HFFc6 (cell line): ENCODE results near the gene PTPRE. TPM values are rescaled to one million over a fixed set of nuclear protein-coding genes. Genes with fewer than 3 reads are reported as not detected.

Experiments used
- DNase-seq: peaks from one replicate; pipeline ENCODE4 v3.0.0-alpha.2; 2018
- H3K27ac Mint-ChIP-seq: 2 replicates; pipeline ENCODE4 v1.8.0; 2020; ENCODE audit warnings: mild to moderate bottlenecking, mixed read lengths
- H3K27me3 Mint-ChIP-seq: 2 replicates; pipeline ENCODE4 v1.8.0; 2021; ENCODE audit warnings: mild to moderate bottlenecking, moderate library complexity, mixed read lengths; ENCODE audit not compliant: insufficient read depth
- H3K36me3 Mint-ChIP-seq: 2 replicates; pipeline ENCODE4 v1.8.0; 2021; ENCODE audit warnings: low read depth, mixed read lengths
- H3K4me1 Mint-ChIP-seq: 2 replicates; pipeline ENCODE4 v1.8.0; 2020; ENCODE audit warnings: low read depth, mixed read lengths
- H3K4me3 Mint-ChIP-seq: 2 replicates; pipeline ENCODE4 v1.8.0; 2020; ENCODE audit warnings: mild to moderate bottlenecking, moderate library complexity, mixed read lengths
- H3K9me3 Mint-ChIP-seq: 2 replicates; pipeline ENCODE4 v1.8.0; 2020; ENCODE audit warnings: mild to moderate bottlenecking, mixed read lengths
- CTCF ChIP-seq: fragments of 200-600 bp; sonication (generic); IDR thresholded peaks from 2 replicates; pipeline ENCODE4 v1.5.0; 2021; ENCODE audit warnings: antibody characterized with exemption, mild to moderate bottlenecking
- total RNA-seq, 6 experiments: library from RNA; stranded (reverse); fragmentation: NEBNext Ultra II Directional; extraction: Animal tissue kit (Norgen Biotek cat#: 25700); gene quantifications; 2 replicates in 1 of 6; 3 replicates in 5 of 6; pipeline ENCODE4 v1.2.3, GENCODE V29; 2021

The PTPRE gene
- total RNA-seq, 6 experiments from 2014 or later, result 0.14 to 0.37 (median 0.15) TPM; not detected in 3

DNA sequence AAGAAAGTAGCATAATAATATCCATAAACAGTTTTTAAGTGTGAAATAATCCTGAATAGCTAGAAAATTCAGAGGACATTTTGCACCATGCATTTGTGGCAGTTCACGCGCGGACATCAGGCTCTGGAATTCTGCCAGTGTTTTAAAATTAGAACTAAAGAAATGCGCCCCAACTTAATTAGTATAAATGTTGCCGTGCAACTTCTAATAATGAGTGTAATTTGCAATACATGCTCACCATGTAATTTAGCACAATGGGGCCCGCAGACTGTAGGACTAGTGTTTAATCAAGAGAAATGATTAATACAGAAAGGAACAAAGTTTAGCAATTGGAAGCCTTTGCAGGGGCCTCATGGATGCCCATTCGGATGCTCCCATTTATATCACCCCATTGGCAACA lies 96.6 kb downstream of the PTPRE start:
- DNase-seq, result no peak
- Mint-ChIP-seq H3K27me3 (peaks cover 7% of the 10 kb centered on the region), H3K4me3 (no peak overlapping the region), H3K36me3 (no peaks in the 10 kb centered on the region), H3K4me1 (no peaks in the 10 kb centered on the region), H3K9me3 (peaks cover 4% of the 10 kb centered on the region; the same call in 1 of the 2 replicates), H3K27ac (no peak overlapping the region)
- TF ChIP-seq CTCF, result no peak

DNA sequence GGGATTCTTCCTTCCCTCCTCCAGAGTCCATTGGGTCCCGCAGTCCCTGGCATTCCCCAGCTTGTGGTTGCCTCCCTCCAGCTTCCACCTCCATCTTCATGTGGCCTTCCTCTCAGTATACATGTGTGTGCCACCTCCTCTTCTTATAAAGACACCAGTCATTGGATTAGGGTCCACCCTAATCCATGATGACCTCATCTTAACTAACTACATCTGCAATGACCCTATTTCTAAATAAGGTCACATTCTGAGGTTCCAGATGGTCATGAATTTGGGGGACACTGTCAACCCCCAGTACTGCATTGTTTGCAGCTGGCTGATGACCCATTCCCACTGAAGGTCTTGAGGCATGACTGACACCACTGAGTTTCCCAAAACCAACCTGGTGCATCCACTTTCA lies 99.0 kb downstream of the PTPRE start:
- peaks cover 6% of the 10 kb centered on the region for H3K27me3 Mint-ChIP-seq
- H3K9me3 Mint-ChIP-seq, result peaks cover 4% of the 10 kb centered on the region; the same call in 1 of the 2 replicates
- TF ChIP-seq CTCF, result no peak
- no peaks in the 10 kb centered on the region for H3K4me1 Mint-ChIP-seq
- no peak for DNase-seq
- no peaks in the 10 kb centered on the region for H3K36me3 Mint-ChIP-seq
- no peak overlapping the region for H3K4me3 Mint-ChIP-seq
- H3K27ac Mint-ChIP-seq, result no peak overlapping the region

DNA sequence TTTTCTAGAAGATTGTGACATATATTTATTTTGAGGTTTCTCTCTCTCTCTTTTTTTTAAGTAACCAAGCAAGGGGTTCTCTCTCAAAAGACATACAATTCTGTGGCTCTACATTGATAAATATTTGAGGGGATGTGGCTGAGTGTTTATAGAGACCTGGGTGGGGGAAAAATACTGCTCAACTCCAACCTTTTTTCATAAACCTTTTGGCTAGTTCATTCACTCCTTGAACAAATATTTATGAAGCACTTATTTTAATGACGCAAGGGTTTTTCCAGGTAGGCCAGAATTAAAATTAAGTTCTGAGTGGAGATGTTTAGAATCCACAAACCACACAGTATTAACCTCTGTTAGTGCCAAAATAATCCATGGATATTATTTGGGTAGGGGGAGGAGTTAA lies 100.2 kb downstream of the PTPRE start:
- H3K4me1 Mint-ChIP-seq, result no peaks in the 10 kb centered on the region
- peaks cover 6% of the 10 kb centered on the region for H3K27me3 Mint-ChIP-seq
- no peaks in the 10 kb centered on the region for H3K36me3 Mint-ChIP-seq
- no peak for DNase-seq
- no peak for TF ChIP-seq CTCF
- no peak overlapping the region for H3K4me3 Mint-ChIP-seq
- no peak overlapping the region for H3K27ac Mint-ChIP-seq
- H3K9me3 Mint-ChIP-seq, result peaks cover 4% of the 10 kb centered on the region; the same call in 1 of the 2 replicates

DNA sequence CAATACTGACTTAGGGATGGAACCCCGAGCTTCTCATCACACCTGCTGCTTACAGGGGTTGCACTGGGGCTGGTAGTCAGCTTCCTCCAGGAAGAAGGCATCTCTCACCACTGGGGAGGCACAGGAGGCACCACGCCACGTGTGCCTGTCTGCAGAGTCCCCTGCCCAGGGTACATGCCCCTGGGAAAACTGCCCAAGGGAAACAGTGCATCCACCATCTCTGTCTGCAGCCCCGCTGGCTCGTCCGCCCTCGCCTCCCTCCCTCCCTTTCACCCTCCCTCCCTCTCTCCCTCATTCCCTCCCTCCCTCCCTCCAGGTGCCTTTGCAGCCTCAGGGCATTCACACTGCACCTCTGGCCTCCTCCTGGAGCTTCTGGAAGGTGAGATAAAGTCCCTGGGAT lies 101.1 kb downstream of the PTPRE start:
- Mint-ChIP-seq H3K4me3 (no peak overlapping the region), H3K9me3 (no peaks in the 10 kb centered on the region; the same call in 1 of the 2 replicates)
- TF ChIP-seq CTCF, result no peak

GRCh38 chr10:128008521-128009250 lies 101.8 kb downstream of the PTPRE start:
- H3K27me3 Mint-ChIP-seq, result peaks cover 10% of the 10 kb centered on the region
- no peak overlapping the region for H3K27ac Mint-ChIP-seq
- no peaks in the 10 kb centered on the region for H3K4me1 Mint-ChIP-seq
- H3K4me3 Mint-ChIP-seq, result no peak overlapping the region
- no peak for TF ChIP-seq CTCF
- no peaks in the 10 kb centered on the region for H3K36me3 Mint-ChIP-seq
- no peaks in the 10 kb centered on the region; the same call in 1 of the 2 replicates for H3K9me3 Mint-ChIP-seq
- DNase-seq, result no peak

More for the DNA sequence above, 101.1 kb downstream of the PTPRE start:
- peaks cover 6% of the 10 kb centered on the region for H3K27me3 Mint-ChIP-seq
- DNase-seq, result no peak
- H3K27ac Mint-ChIP-seq, result no peak overlapping the region
- H3K36me3 Mint-ChIP-seq, result no peaks in the 10 kb centered on the region
- H3K4me1 Mint-ChIP-seq, result no peaks in the 10 kb centered on the region
